ENCODE measurements around the gene ANKRD50.

Gene ANKRD50

DNA sequence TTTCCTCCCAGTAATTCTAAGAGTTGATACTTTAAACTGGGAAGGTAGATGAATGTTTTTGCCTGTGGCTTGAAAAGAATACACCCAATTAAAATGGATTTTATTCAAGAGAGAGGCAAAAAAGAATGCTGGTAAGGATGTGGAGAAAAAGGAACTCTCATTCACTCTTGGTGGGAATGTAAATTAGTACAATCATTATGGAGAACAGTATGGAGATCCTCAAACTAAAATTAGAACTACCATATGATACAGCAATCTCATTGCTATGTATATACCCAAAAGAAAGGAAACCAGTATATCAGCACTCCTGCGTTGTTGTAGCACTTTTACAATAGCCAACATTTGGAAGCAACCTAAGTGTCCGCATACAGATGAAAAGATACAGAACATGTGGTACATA, 75.2 kb downstream of the ANKRD50 start:
- POLR2A ChIA-PET, result no interaction called here

DNA sequence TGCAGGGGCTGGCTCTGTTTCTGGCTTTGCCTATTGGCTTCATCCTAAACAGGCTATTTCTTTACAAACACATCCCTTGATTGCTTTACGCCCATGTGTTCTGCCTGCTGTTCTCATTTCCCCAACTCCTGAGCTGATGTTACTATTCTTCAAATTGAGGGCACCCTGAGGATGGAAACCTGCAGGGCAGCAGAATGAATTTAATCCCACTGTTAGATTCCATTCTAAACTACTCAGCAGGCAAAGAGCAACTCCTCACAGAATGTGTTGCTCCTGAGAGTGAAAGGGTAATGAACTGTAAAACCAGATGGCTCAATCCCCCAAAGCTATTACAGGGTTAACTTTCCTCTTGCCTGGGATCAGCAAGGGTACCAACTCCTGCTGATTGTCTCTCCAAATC, 75.7 kb downstream of the ANKRD50 start:
- ChIA-PET POLR2A (no interaction called here), CTCF (no interaction called here)
- DNase-seq (ENCODE audit: low read depth, low spot score), result no peak

More for the DNA sequence above, 75.2 kb downstream of the ANKRD50 start:
- DNase-seq (ENCODE audit: low read depth, low spot score), result no peak
- no peak overlapping the region for H3K4me3 ChIP-seq (ENCODE audit: low read depth, low read length)
- TF ChIP-seq CTCF (IDR thresholded peaks at IDR 0.05; ENCODE audit: insufficient read depth, low read length, missing control alignments), result no peak
- CTCF ChIA-PET, result no interaction called here

DNA sequence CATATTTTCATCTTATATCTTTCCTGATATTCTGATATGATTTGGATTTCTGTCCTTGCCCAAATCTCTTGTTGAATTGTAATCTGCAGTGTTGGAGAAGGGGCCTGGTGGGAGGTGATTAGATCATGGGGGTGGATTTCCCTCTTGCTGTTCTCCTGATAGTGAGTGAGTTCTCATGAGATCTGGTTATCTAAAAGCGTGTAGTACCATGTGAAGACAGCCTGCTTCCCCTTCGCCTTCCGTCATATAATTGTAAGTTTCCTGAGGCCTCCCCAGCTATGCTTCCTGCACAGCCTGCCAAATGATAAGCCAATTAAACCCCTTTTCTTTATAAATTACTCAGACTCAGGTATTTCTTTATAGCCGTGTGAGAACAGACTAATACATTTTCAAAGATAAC, 77.2 kb downstream of the ANKRD50 start:
- no peak overlapping the region for H3K4me3 ChIP-seq (ENCODE audit: low read depth, low read length)
- ChIA-PET POLR2A (no interaction called here), CTCF (no interaction called here)
- DNase-seq (ENCODE audit: low read depth, low spot score), result no peak
- no peak for TF ChIP-seq CTCF (IDR thresholded peaks at IDR 0.05; ENCODE audit: insufficient read depth, low read length, missing control alignments)

More for the DNA sequence above, 75.7 kb downstream of the ANKRD50 start:
- no peak for TF ChIP-seq CTCF (IDR thresholded peaks at IDR 0.05; ENCODE audit: insufficient read depth, low read length, missing control alignments)
- no peak overlapping the region for H3K4me3 ChIP-seq (ENCODE audit: low read depth, low read length)

GRCh38 chr4:124633285-124633941, 79.1 kb downstream of the ANKRD50 start:
- ChIA-PET CTCF (interaction anchor here (1.0 to 1.9 kb wide), 4 partner anchors 9 to 611 kb away, joined by 3 to 7 read pairs (median 3); no protein-coding TSS in a partner anchor), POLR2A (no interaction called here)
- DNase-seq (ENCODE audit: low read depth, low spot score), result no peak
- no peak for TF ChIP-seq CTCF (IDR thresholded peaks at IDR 0.05; ENCODE audit: insufficient read depth, low read length, missing control alignments)
- H3K4me3 ChIP-seq (ENCODE audit: low read depth, low read length), result no peak overlapping the region

GRCh38 chr4:124632439-124632838, 80.1 kb downstream of the ANKRD50 start:
- no peak for TF ChIP-seq CTCF (IDR thresholded peaks at IDR 0.05; ENCODE audit: insufficient read depth, low read length, missing control alignments)
- CTCF ChIA-PET, result interaction anchor here (1.0 to 1.9 kb wide), 3 partner anchors 12 to 612 kb away, joined by 3 to 7 read pairs (median 3); no protein-coding TSS in a partner anchor
- POLR2A ChIA-PET, result no interaction called here
- no peak for DNase-seq (ENCODE audit: low read depth, low spot score)
- no peak overlapping the region for H3K4me3 ChIP-seq (ENCODE audit: low read depth, low read length)

DNA sequence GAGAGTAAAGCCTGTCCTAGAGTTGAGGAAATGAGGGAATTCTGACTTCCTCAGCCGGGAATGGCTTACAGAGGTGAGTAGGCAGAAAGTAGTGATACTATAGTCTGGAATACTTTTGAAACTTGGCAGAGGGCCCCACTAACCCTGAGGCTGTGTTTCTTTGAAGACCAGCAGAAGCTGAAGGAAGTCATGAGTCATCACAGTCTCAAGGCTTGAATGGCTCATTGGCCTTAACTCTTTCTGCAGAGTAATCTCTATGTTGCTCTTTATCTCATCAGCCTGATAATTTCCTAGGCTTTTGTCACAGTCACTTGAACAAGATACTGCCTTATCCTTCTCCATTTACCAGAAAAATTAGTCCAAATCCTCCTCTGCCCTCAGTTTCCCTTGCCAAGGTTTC, 80.8 kb downstream of the ANKRD50 start:
- H3K4me3 ChIP-seq (ENCODE audit: low read depth, low read length), result no peak overlapping the region
- no peak for TF ChIP-seq CTCF (IDR thresholded peaks at IDR 0.05; ENCODE audit: insufficient read depth, low read length, missing control alignments)
- ChIA-PET POLR2A (no interaction called here), CTCF (interaction anchor here (1.9 kb wide), 1 partner anchor 298 kb away, joined by 7 read pairs; no protein-coding TSS in a partner anchor)
- peak; percentile 84 for DNase-seq (ENCODE audit: low read depth, low spot score)

All from AG04449 (cell line).